Coronary artery (tissue), 2 donors: ENCODE results near the gene PDPK1.

Experiments
- DNase-seq: peaks from one replicate; pipeline ENCODE4 v3.0.0-alpha.2; 2017; ENCODE audit warnings: low spot score
- H3K27ac ChIP-seq, 2 donors: fragments of 200-600 bp; sonication (generic); one replicate each; pipeline ENCODE4 v1.5.1; 2016 to 2019
- H3K4me3 ChIP-seq: fragments of 200-600 bp; sonication (generic); 2 replicates; pipeline ENCODE4 v1.5.1; 2016; ENCODE audit warnings: mild to moderate bottlenecking, moderate library complexity
- CTCF ChIP-seq: fragments of 200-600 bp; sonication (generic); IDR thresholded peaks from one replicate; pipeline ENCODE4 v1.5.1; 2019; ENCODE audit warnings: antibody characterized with exemption

Gene PDPK1

GRCh38 chr16:2537451-2538379 is at the start of gene PDPK1:
PDPK1 (plus strand) TSS chr16:2538021; CDS start chr16:2538113, 92 bp downstream.
- peak within 1 kb of the TSS; percentile 98 for H3K4me3 ChIP-seq
- peak; percentile 96 for DNase-seq
- H3K27ac ChIP-seq, result peak within 1 kb of the TSS; percentile 62 to 96
- TF ChIP-seq CTCF, result no peak

- Histone ChIP-seq H3K27ac (no peak overlapping the region), H3K4me3 (no peak overlapping the region)
- no peak for DNase-seq
- TF ChIP-seq CTCF, result no peak
These were observed 48.2 kb upstream of the PDPK1 start for GRCh38 chr16:2489581-2489980.

GRCh38 chr16:2490190-2491105 is 47.4 kb upstream of the PDPK1 start:
- DNase-seq, result no peak
- no peak for TF ChIP-seq CTCF
- Histone ChIP-seq H3K27ac (no peak overlapping the region), H3K4me3 (no peak overlapping the region)

- DNase-seq, result no peak
- Histone ChIP-seq H3K27ac (no peak overlapping the region), H3K4me3 (no peak overlapping the region)
- TF ChIP-seq CTCF, result no peak
These were observed 45.5 kb upstream of the PDPK1 start for GRCh38 chr16:2492292-2492691.

GRCh38 chr16:2493605-2494004 is 44.2 kb upstream of the PDPK1 start:
- no peak for TF ChIP-seq CTCF
- no peak overlapping the region for H3K27ac ChIP-seq
- no peak for DNase-seq
- H3K4me3 ChIP-seq, result no peak overlapping the region

GRCh38 chr16:2494616-2495015 is 43.2 kb upstream of the PDPK1 start:
- Histone ChIP-seq H3K27ac (no peak overlapping the region), H3K4me3 (no peak overlapping the region)
- no peak for TF ChIP-seq CTCF
- no peak for DNase-seq
